GM10266 (cell line): ENCODE results near the gene IGFBPL1.
A peak's percentile ranks its signal among the peaks of the same experiment; 100 is the strongest.

ENCODE experiments used
- DNase-seq: peaks from one replicate; pipeline ENCODE4 v3.0.0; 2012; ENCODE audit errors: extremely low spot score
- CTCF ChIP-seq: IDR thresholded peaks from 2 replicates; pipeline ENCODE4 v1.5.1; 2012; ENCODE audit warnings: mild to moderate bottlenecking, low read depth; ENCODE audit not compliant: control insufficient read depth, insufficient read depth; ENCODE audit errors: missing control alignments

The IGFBPL1 gene

GRCh38 chr9:38437193-38437823, 13.1 kb upstream of the IGFBPL1 start:
- no peak for TF ChIP-seq CTCF
- no peak for DNase-seq

GRCh38 chr9:38436708-38437107, 12.5 kb upstream of the IGFBPL1 start:
- no peak for DNase-seq
- TF ChIP-seq CTCF = no peak

GRCh38 chr9:38435521-38435920, 11.3 kb upstream of the IGFBPL1 start:
- DNase-seq = no peak
- TF ChIP-seq CTCF = no peak

GRCh38 chr9:38434853-38435252, 10.6 kb upstream of the IGFBPL1 start:
- TF ChIP-seq CTCF = no peak
- DNase-seq = no peak

- no peak for DNase-seq
- TF ChIP-seq CTCF = no peak
Measured at GRCh38 chr9:38434365-38434764, 10.1 kb upstream of the IGFBPL1 start.

- TF ChIP-seq CTCF = peak; percentile 55
- DNase-seq = no peak
Measured at GRCh38 chr9:38432922-38433510, 8.8 kb upstream of the IGFBPL1 start.

- no peak for DNase-seq
Measured at GRCh38 chr9:38431116-38431515, 6.9 kb upstream of the IGFBPL1 start.

More at GRCh38 chr9:38431116-38431515, 6.9 kb upstream of the IGFBPL1 start:
- no peak for TF ChIP-seq CTCF
